ENCODE data around the gene PRAF2.

PRAF2 gene

GRCh38 chrX:49073601-49074575, at the start of gene PRAF2:
PRAF2 (minus strand) TSS chrX:49074002; CDS start chrX:49073987, 15 bp downstream.
- H3K4me1 Mint-ChIP-seq (ENCODE audit: low read depth): peaks cover 16% of the 10 kb centered on the region
- no peaks in the 10 kb centered on the region for H3K9me3 Mint-ChIP-seq
- peak within 1 kb of the TSS; percentile 81 for H3K4me3 Mint-ChIP-seq
- H3K36me3 Mint-ChIP-seq (ENCODE audit: low read depth): peaks cover 24% of the 10 kb centered on the region
- no peaks in the 10 kb centered on the region for H3K27me3 Mint-ChIP-seq (ENCODE audit: low read depth)
- peak within 1 kb of the TSS; percentile 72 for H3K27ac Mint-ChIP-seq

GRCh38 chrX:49122499-49122898, 48.7 kb upstream of the PRAF2 start:
- peaks cover 19% of the 10 kb centered on the region for H3K4me1 Mint-ChIP-seq (ENCODE audit: low read depth)
- no peaks in the 10 kb centered on the region for H3K9me3 Mint-ChIP-seq
- H3K4me3 Mint-ChIP-seq: peak overlapping the region; percentile 96
- peaks cover 25% of the 10 kb centered on the region for H3K36me3 Mint-ChIP-seq (ENCODE audit: low read depth)
- H3K27ac Mint-ChIP-seq: peak overlapping the region; percentile 24
- no peaks in the 10 kb centered on the region for H3K27me3 Mint-ChIP-seq (ENCODE audit: low read depth)

- peak overlapping the region; percentile 58 for H3K27ac Mint-ChIP-seq
- H3K27me3 Mint-ChIP-seq (ENCODE audit: low read depth): no peaks in the 10 kb centered on the region
- H3K36me3 Mint-ChIP-seq (ENCODE audit: low read depth): peaks cover 39% of the 10 kb centered on the region
- no peaks in the 10 kb centered on the region for H3K9me3 Mint-ChIP-seq
- peak overlapping the region; percentile 55 for H3K4me3 Mint-ChIP-seq
- peaks cover 28% of the 10 kb centered on the region for H3K4me1 Mint-ChIP-seq (ENCODE audit: low read depth)
These were observed 46.3 kb upstream of the PRAF2 start for GRCh38 chrX:49120091-49120490.

GRCh38 chrX:49117581-49117980, 43.8 kb upstream of the PRAF2 start:
- H3K27me3 Mint-ChIP-seq (ENCODE audit: low read depth): no peaks in the 10 kb centered on the region
- peak overlapping the region; percentile 94 for H3K4me3 Mint-ChIP-seq
- H3K4me1 Mint-ChIP-seq (ENCODE audit: low read depth): peaks cover 22% of the 10 kb centered on the region
- H3K36me3 Mint-ChIP-seq (ENCODE audit: low read depth): peaks cover 30% of the 10 kb centered on the region
- H3K9me3 Mint-ChIP-seq: no peaks in the 10 kb centered on the region
- peak overlapping the region; percentile 97 for H3K27ac Mint-ChIP-seq

GRCh38 chrX:49116716-49117115, 42.9 kb upstream of the PRAF2 start:
- H3K4me1 Mint-ChIP-seq (ENCODE audit: low read depth): peaks cover 18% of the 10 kb centered on the region
- no peaks in the 10 kb centered on the region for H3K9me3 Mint-ChIP-seq
- H3K27me3 Mint-ChIP-seq (ENCODE audit: low read depth): no peaks in the 10 kb centered on the region
- peaks cover 33% of the 10 kb centered on the region for H3K36me3 Mint-ChIP-seq (ENCODE audit: low read depth)
- peak overlapping the region; percentile 94 for H3K4me3 Mint-ChIP-seq
- peak overlapping the region; percentile 27 for H3K27ac Mint-ChIP-seq

GRCh38 chrX:49116076-49116475, 42.3 kb upstream of the PRAF2 start:
- no peak overlapping the region for H3K4me3 Mint-ChIP-seq
- no peaks in the 10 kb centered on the region for H3K9me3 Mint-ChIP-seq
- H3K36me3 Mint-ChIP-seq (ENCODE audit: low read depth): peaks cover 28% of the 10 kb centered on the region
- no peaks in the 10 kb centered on the region for H3K27me3 Mint-ChIP-seq (ENCODE audit: low read depth)
- peaks cover 16% of the 10 kb centered on the region for H3K4me1 Mint-ChIP-seq (ENCODE audit: low read depth)
- H3K27ac Mint-ChIP-seq: peak overlapping the region; percentile 27

- Mint-ChIP-seq H3K9me3 (no peaks in the 10 kb centered on the region), H3K4me3 (no peak overlapping the region), H3K4me1 (ENCODE audit: low read depth) (peaks cover 7% of the 10 kb centered on the region), H3K36me3 (ENCODE audit: low read depth) (peaks cover 22% of the 10 kb centered on the region), H3K27ac (no peak overlapping the region), H3K27me3 (ENCODE audit: low read depth) (no peaks in the 10 kb centered on the region)
These were observed 38.0 kb upstream of the PRAF2 start for GRCh38 chrX:49111791-49112190.

GRCh38 chrX:49110417-49110816, 36.6 kb upstream of the PRAF2 start:
- no peaks in the 10 kb centered on the region for H3K4me1 Mint-ChIP-seq (ENCODE audit: low read depth)
- H3K4me3 Mint-ChIP-seq: no peak overlapping the region
- H3K9me3 Mint-ChIP-seq: no peaks in the 10 kb centered on the region
- peaks cover 12% of the 10 kb centered on the region for H3K36me3 Mint-ChIP-seq (ENCODE audit: low read depth)
- H3K27me3 Mint-ChIP-seq (ENCODE audit: low read depth): no peaks in the 10 kb centered on the region
- H3K27ac Mint-ChIP-seq: no peak overlapping the region

- no peak overlapping the region for H3K27ac Mint-ChIP-seq
- H3K36me3 Mint-ChIP-seq (ENCODE audit: low read depth): peaks cover 12% of the 10 kb centered on the region
- peaks cover 2% of the 10 kb centered on the region for H3K4me1 Mint-ChIP-seq (ENCODE audit: low read depth)
- no peak overlapping the region for H3K4me3 Mint-ChIP-seq
- H3K27me3 Mint-ChIP-seq (ENCODE audit: low read depth): no peaks in the 10 kb centered on the region
- no peaks in the 10 kb centered on the region for H3K9me3 Mint-ChIP-seq
These were observed 34.8 kb upstream of the PRAF2 start for GRCh38 chrX:49108641-49109040.

GRCh38 chrX:49106930-49107329, 33.1 kb upstream of the PRAF2 start:
- Mint-ChIP-seq H3K4me3 (no peak overlapping the region), H3K27ac (no peak overlapping the region), H3K36me3 (ENCODE audit: low read depth) (peaks cover 6% of the 10 kb centered on the region), H3K9me3 (no peaks in the 10 kb centered on the region), H3K4me1 (ENCODE audit: low read depth) (peaks cover 2% of the 10 kb centered on the region), H3K27me3 (ENCODE audit: low read depth) (no peaks in the 10 kb centered on the region)

GRCh38 chrX:49106296-49106695, 32.5 kb upstream of the PRAF2 start:
- peaks cover 6% of the 10 kb centered on the region for H3K36me3 Mint-ChIP-seq (ENCODE audit: low read depth)
- H3K4me1 Mint-ChIP-seq (ENCODE audit: low read depth): peaks cover 5% of the 10 kb centered on the region
- no peak overlapping the region for H3K27ac Mint-ChIP-seq
- no peak overlapping the region for H3K4me3 Mint-ChIP-seq
- no peaks in the 10 kb centered on the region for H3K27me3 Mint-ChIP-seq (ENCODE audit: low read depth)
- no peaks in the 10 kb centered on the region for H3K9me3 Mint-ChIP-seq

- H3K4me3 Mint-ChIP-seq: no peak overlapping the region
- no peak overlapping the region for H3K27ac Mint-ChIP-seq
- H3K4me1 Mint-ChIP-seq (ENCODE audit: low read depth): peaks cover 5% of the 10 kb centered on the region
- no peaks in the 10 kb centered on the region for H3K27me3 Mint-ChIP-seq (ENCODE audit: low read depth)
- no peaks in the 10 kb centered on the region for H3K9me3 Mint-ChIP-seq
- H3K36me3 Mint-ChIP-seq (ENCODE audit: low read depth): no peaks in the 10 kb centered on the region
These were observed 29.8 kb upstream of the PRAF2 start for GRCh38 chrX:49103637-49104036.

GRCh38 chrX:49102190-49102589, 28.4 kb upstream of the PRAF2 start:
- H3K36me3 Mint-ChIP-seq (ENCODE audit: low read depth): no peaks in the 10 kb centered on the region
- H3K27ac Mint-ChIP-seq: no peak overlapping the region
- H3K4me3 Mint-ChIP-seq: peak overlapping the region; percentile 87
- no peaks in the 10 kb centered on the region for H3K27me3 Mint-ChIP-seq (ENCODE audit: low read depth)
- no peaks in the 10 kb centered on the region for H3K9me3 Mint-ChIP-seq
- peaks cover 5% of the 10 kb centered on the region for H3K4me1 Mint-ChIP-seq (ENCODE audit: low read depth)

- H3K9me3 Mint-ChIP-seq: no peaks in the 10 kb centered on the region
- H3K27me3 Mint-ChIP-seq (ENCODE audit: low read depth): no peaks in the 10 kb centered on the region
- peak overlapping the region; percentile 69 for H3K27ac Mint-ChIP-seq
- H3K4me1 Mint-ChIP-seq (ENCODE audit: low read depth): peaks cover 5% of the 10 kb centered on the region
- no peaks in the 10 kb centered on the region for H3K36me3 Mint-ChIP-seq (ENCODE audit: low read depth)
- peak overlapping the region; percentile 87 for H3K4me3 Mint-ChIP-seq
These were observed 27.8 kb upstream of the PRAF2 start for GRCh38 chrX:49101629-49101984.
